ENCODE measurements around the gene SASH3.
A peak's percentile ranks its signal among the peaks of the same experiment; 100 is the strongest.

Gene SASH3

DNA sequence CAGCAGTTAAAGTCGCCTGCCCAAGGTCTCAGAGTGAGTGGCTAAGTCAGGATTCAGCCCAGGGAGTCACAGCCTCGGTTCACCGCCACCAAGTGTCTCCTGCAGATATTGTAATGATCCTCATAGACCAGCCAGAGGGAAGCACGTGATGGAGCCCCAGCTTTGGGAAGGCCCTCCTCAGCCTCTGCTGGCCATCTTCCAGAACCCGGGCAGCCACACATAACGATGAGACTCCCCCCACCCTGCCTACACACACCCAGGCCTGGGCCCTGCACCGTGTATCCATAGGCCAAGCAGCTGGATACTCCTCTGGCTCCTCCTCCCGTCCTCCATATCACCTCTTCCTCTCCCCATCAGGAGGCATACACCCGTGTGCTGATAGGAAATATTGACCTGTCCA is 19.6 kb upstream of the SASH3 start:
- peak overlapping the region; percentile 39 for H3K4me2 ChIP-seq (ENCODE audit: insufficient read depth, low read length)
- no peaks in the 10 kb centered on the region for H3K27me3 ChIP-seq (ENCODE audit: insufficient read depth, low read length, poor library complexity)
- H3K36me3 ChIP-seq (ENCODE audit: insufficient read depth, low read length), result no peaks in the 10 kb centered on the region
- peaks cover 78% of the 10 kb centered on the region for H3K4me1 ChIP-seq (ENCODE audit: insufficient read depth, low read length)
- H3K27ac ChIP-seq (ENCODE audit: low read length), result peak overlapping the region; percentile 93
- no peaks in the 10 kb centered on the region for H4K20me1 ChIP-seq (ENCODE audit: insufficient read depth, low read length)
- no peaks in the 10 kb centered on the region for H3K9me3 ChIP-seq (ENCODE audit: insufficient read depth, low read length, severe bottlenecking)
- H3K4me3 ChIP-seq (ENCODE audit: low read depth in 1 of 2, low read length in 2 of 2), result no peak overlapping the region; a peak in 1 of 4 replicates
- H3K9ac ChIP-seq (ENCODE audit: low read depth, low read length), result peak overlapping the region; percentile 52
- peak overlapping the region; percentile 53; the same call in 1 of the 2 replicates for H2AFZ ChIP-seq (ENCODE audit: low read depth, low read length)
- H3K79me2 ChIP-seq (ENCODE audit: insufficient read depth, low read length), result peaks cover 3% of the 10 kb centered on the region; the same call in 1 of the 2 replicates
- DNase-seq (peak; percentile 52), ATAC-seq (ENCODE audit: insufficient read depth, low read depth) (peak; percentile 42)
- no peak for TF ChIP-seq EZH2 (IDR thresholded peaks at IDR 0.05; ENCODE audit: borderline replicate concordance, low read depth, low read length, severe bottlenecking)
- TF ChIP-seq, protein P1, sequence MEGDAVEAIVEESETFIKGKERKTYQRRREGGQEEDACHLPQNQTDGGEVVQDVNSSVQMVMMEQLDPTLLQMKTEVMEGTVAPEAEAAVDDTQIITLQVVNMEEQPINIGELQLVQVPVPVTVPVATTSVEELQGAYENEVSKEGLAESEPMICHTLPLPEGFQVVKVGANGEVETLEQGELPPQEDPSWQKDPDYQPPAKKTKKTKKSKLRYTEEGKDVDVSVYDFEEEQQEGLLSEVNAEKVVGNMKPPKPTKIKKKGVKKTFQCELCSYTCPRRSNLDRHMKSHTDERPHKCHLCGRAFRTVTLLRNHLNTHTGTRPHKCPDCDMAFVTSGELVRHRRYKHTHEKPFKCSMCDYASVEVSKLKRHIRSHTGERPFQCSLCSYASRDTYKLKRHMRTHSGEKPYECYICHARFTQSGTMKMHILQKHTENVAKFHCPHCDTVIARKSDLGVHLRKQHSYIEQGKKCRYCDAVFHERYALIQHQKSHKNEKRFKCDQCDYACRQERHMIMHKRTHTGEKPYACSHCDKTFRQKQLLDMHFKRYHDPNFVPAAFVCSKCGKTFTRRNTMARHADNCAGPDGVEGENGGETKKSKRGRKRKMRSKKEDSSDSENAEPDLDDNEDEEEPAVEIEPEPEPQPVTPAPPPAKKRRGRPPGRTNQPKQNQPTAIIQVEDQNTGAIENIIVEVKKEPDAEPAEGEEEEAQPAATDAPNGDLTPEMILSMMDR (IDR thresholded peaks at IDR 0.05; ENCODE audit: borderline replicate concordance, extremely low read depth, low read length, poor library complexity, severe bottlenecking), result no peak

DNA sequence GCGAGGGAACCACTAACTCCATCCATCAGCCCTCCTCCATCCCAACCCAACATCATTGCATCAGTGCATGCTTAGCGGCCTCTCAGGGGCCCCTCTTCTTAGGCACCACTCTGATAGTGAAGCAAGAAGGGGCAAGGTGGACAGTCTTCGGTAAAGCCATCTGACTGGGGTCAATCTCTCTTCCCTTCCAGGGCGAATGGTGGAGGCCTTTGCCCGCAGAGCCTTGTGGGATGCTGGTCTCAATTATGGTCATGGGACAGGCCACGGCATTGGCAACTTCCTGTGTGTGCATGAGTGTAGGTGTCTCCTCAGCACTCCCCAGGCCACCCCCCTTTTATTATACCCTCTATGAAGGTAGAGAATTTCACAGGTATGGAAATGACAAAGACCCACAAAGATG is 18.8 kb upstream of the SASH3 start:
- DNase-seq (no peak), ATAC-seq (ENCODE audit: insufficient read depth, low read depth) (no peak)
- no peak for TF ChIP-seq EZH2 (IDR thresholded peaks at IDR 0.05; ENCODE audit: borderline replicate concordance, low read depth, low read length, severe bottlenecking)
- TF ChIP-seq, protein P1 (IDR thresholded peaks at IDR 0.05; ENCODE audit: borderline replicate concordance, extremely low read depth, low read length, poor library complexity, severe bottlenecking), result no peak
- no peaks in the 10 kb centered on the region for H4K20me1 ChIP-seq (ENCODE audit: insufficient read depth, low read length)
- H3K4me3 ChIP-seq (ENCODE audit: low read depth in 1 of 2, low read length in 2 of 2), result no peak overlapping the region
- H2AFZ ChIP-seq (ENCODE audit: low read depth, low read length), result no peak overlapping the region
- no peaks in the 10 kb centered on the region for H3K36me3 ChIP-seq (ENCODE audit: insufficient read depth, low read length)
- H3K27ac ChIP-seq (ENCODE audit: low read length), result peak overlapping the region; percentile 93
- H3K4me2 ChIP-seq (ENCODE audit: insufficient read depth, low read length), result no peak overlapping the region
- peaks cover 3% of the 10 kb centered on the region; the same call in 1 of the 2 replicates for H3K79me2 ChIP-seq (ENCODE audit: insufficient read depth, low read length)
- H3K9ac ChIP-seq (ENCODE audit: low read depth, low read length), result no peak overlapping the region
- H3K9me3 ChIP-seq (ENCODE audit: insufficient read depth, low read length, severe bottlenecking), result no peaks in the 10 kb centered on the region
- no peaks in the 10 kb centered on the region for H3K27me3 ChIP-seq (ENCODE audit: insufficient read depth, low read length, poor library complexity)
- H3K4me1 ChIP-seq (ENCODE audit: insufficient read depth, low read length), result peaks cover 72% of the 10 kb centered on the region

DNA sequence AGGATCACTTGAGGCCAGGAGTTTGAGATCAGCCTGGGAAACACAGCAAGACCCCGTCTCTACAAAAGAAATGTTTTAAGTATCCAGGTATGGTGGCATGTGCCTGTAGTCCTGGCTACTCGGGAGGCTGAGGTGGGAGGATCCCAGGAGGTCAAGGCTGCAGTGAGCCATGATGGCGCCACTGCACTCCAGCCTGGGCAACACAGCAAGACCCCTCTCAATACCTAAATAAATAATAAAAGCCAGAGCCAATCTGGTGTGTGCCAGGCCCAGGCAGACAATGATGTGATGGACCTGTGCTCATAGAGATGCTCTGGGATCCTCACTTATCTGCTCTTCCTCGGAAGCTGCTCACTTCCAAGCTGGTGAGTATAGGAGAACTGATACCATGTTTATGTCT is 18.2 kb upstream of the SASH3 start:
- ATAC-seq (ENCODE audit: insufficient read depth, low read depth) (no peak), DNase-seq (no peak)
- Histone ChIP-seq H4K20me1 (ENCODE audit: insufficient read depth, low read length) (no peaks in the 10 kb centered on the region), H3K79me2 (ENCODE audit: insufficient read depth, low read length) (peaks cover 3% of the 10 kb centered on the region; the same call in 1 of the 2 replicates), H3K4me1 (ENCODE audit: insufficient read depth, low read length) (peaks cover 71% of the 10 kb centered on the region), H3K4me3 (ENCODE audit: low read depth in 1 of 2, low read length in 2 of 2) (no peak overlapping the region), H3K27me3 (ENCODE audit: insufficient read depth, low read length, poor library complexity) (no peaks in the 10 kb centered on the region), H3K36me3 (ENCODE audit: insufficient read depth, low read length) (no peaks in the 10 kb centered on the region), H2AFZ (ENCODE audit: low read depth, low read length) (no peak overlapping the region), H3K9me3 (ENCODE audit: insufficient read depth, low read length, severe bottlenecking) (no peaks in the 10 kb centered on the region), H3K9ac (ENCODE audit: low read depth, low read length) (no peak overlapping the region), H3K4me2 (ENCODE audit: insufficient read depth, low read length) (no peak overlapping the region), H3K27ac (ENCODE audit: low read length) (peak overlapping the region; percentile 93)
- TF ChIP-seq, protein P1 (IDR thresholded peaks at IDR 0.05; ENCODE audit: borderline replicate concordance, extremely low read depth, low read length, poor library complexity, severe bottlenecking), result no peak
- no peak for TF ChIP-seq EZH2 (IDR thresholded peaks at IDR 0.05; ENCODE audit: borderline replicate concordance, low read depth, low read length, severe bottlenecking)

All from DND-41 (cell line).